ENCODE results near the gene CCR2. TPM values are rescaled to one million over a fixed set of nuclear protein-coding genes. Genes with fewer than 3 reads are reported as not detected.
"Not testable (repeated sequence)": the region's sequence is repeated elsewhere in the genome, so short reads cannot be mapped to it uniquely, and the experiment has no call there.

The CCR2 gene
- polyA plus RNA-seq, 1 donor (not counting 4 experiments of a cell fraction or from before 2014, with no cell fraction given): 0.07 TPM

DNA sequence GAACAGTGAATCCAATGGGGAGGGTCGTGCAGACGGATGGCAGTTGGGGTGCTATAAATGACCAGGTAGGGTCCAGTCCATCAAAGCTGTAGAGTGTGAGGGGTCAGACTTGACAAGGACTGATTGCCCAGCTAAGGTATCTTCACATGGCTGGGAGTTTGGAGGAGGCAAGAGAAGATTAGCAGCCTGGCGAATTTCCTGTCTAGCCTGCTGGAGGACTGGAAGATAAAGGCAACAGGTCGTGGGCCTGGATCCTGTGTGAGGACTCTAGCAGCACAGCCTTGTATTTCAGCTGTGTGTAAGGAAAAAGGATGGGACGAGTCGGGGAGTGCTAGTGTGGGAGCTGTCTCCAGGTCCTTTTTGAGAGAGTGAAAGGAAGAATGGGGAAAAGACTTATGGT lies 35.4 kb downstream of the CCR2 start:
- H3K79me2 ChIP-seq (ENCODE audit: control insufficient read depth, insufficient read depth, low read length): no peaks in the 10 kb centered on the region
- peaks cover 2% of the 10 kb centered on the region for H3K9me3 ChIP-seq (ENCODE audit: control insufficient read depth, low read depth, low read length)
- no peak overlapping the region for H2AFZ ChIP-seq (ENCODE audit: control insufficient read depth, low read length)
- TF ChIP-seq EZH2 (IDR thresholded peaks at IDR 0.05; ENCODE audit: low read length): no peak
- TF ChIP-seq, protein P1, sequence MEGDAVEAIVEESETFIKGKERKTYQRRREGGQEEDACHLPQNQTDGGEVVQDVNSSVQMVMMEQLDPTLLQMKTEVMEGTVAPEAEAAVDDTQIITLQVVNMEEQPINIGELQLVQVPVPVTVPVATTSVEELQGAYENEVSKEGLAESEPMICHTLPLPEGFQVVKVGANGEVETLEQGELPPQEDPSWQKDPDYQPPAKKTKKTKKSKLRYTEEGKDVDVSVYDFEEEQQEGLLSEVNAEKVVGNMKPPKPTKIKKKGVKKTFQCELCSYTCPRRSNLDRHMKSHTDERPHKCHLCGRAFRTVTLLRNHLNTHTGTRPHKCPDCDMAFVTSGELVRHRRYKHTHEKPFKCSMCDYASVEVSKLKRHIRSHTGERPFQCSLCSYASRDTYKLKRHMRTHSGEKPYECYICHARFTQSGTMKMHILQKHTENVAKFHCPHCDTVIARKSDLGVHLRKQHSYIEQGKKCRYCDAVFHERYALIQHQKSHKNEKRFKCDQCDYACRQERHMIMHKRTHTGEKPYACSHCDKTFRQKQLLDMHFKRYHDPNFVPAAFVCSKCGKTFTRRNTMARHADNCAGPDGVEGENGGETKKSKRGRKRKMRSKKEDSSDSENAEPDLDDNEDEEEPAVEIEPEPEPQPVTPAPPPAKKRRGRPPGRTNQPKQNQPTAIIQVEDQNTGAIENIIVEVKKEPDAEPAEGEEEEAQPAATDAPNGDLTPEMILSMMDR (optimal IDR thresholded peaks at IDR 0.05 in 1 of 3, IDR thresholded peaks at IDR 0.05 in 1 of 3, conservative IDR thresholded peaks at IDR 0.05 in 1 of 3; ENCODE audit: extremely low read depth in 1 of 3, insufficient read depth in 2 of 3, low read length in 3 of 3): no peak
- no peak overlapping the region for H3K4me2 ChIP-seq (ENCODE audit: control insufficient read depth, extremely low read depth, insufficient read depth, low read depth, low read length)
- H3K4me3 ChIP-seq (ENCODE audit: control insufficient read depth in 2 of 3, extremely low read depth in 1 of 3, insufficient read depth in 2 of 3, low read depth in 1 of 3, low read length in 3 of 3): no peak overlapping the region
- H3K9me1 ChIP-seq (ENCODE audit: control insufficient read depth, extremely low read depth, insufficient read depth, low read length): no peaks in the 10 kb centered on the region
- no peaks in the 10 kb centered on the region for H3K27me3 ChIP-seq (ENCODE audit: control insufficient read depth, extremely low read depth, insufficient read depth, low read length)
- H3K27ac ChIP-seq (ENCODE audit: control insufficient read depth, insufficient read depth, low read length): no peak overlapping the region
- no peak for DNase-seq (ENCODE audit: low read depth, low spot score)
- FAIRE-seq: no peak
- no peak overlapping the region for H3K9ac ChIP-seq (ENCODE audit: control insufficient read depth, extremely low read depth, insufficient read depth, low read length)
- peaks cover 14% of the 10 kb centered on the region for H3K4me1 ChIP-seq (ENCODE audit: control insufficient read depth, extremely low read depth, insufficient read depth, low read length)
- dilution Hi-C loops (cut with MboI; ENCODE audit: extremely low pct_ligation_motif_present, low sequenced_read_pairs): no loop called here
- H4K20me1 ChIP-seq (ENCODE audit: control insufficient read depth, extremely low read depth, insufficient read depth, low read length): no peaks in the 10 kb centered on the region
- H3K36me3 ChIP-seq (ENCODE audit: control insufficient read depth in 2 of 2, extremely low read depth in 1 of 2, insufficient read depth in 2 of 2, low read length in 2 of 2): no peaks in the 10 kb centered on the region

DNA sequence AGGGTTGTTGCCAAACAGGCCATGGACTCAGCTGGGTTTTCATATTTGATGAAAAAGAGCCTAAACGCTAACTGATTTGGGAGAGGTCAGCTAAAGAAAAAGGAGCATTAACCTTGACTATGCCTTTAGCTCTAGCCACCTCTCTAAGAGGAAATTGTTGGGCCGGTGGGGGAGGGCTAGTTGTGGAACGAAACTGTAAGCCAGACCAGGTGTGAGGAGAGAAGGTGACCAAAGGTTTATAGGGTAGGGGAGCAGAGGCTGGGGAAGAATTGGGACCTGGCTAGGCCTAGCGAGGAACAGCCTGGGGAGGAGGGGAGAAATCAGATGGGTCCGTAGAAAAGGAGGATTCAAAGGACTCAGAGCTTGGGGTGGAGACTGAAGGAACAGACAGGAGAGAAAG lies 37.6 kb downstream of the CCR2 start:
- H3K4me2 ChIP-seq (ENCODE audit: control insufficient read depth, extremely low read depth, insufficient read depth, low read depth, low read length); H3K79me2 ChIP-seq (ENCODE audit: control insufficient read depth, insufficient read depth, low read length); H3K9me3 ChIP-seq (ENCODE audit: control insufficient read depth, low read depth, low read length); H3K9ac ChIP-seq (ENCODE audit: control insufficient read depth, extremely low read depth, insufficient read depth, low read length); H2AFZ ChIP-seq (ENCODE audit: control insufficient read depth, low read length); H3K9me1 ChIP-seq (ENCODE audit: control insufficient read depth, extremely low read depth, insufficient read depth, low read length); DNase-seq (ENCODE audit: low read depth, low spot score); H3K4me3 ChIP-seq (ENCODE audit: control insufficient read depth in 2 of 3, extremely low read depth in 1 of 3, insufficient read depth in 2 of 3, low read depth in 1 of 3, low read length in 3 of 3); H4K20me1 ChIP-seq (ENCODE audit: control insufficient read depth, extremely low read depth, insufficient read depth, low read length); H3K36me3 ChIP-seq (ENCODE audit: control insufficient read depth in 2 of 2, extremely low read depth in 1 of 2, insufficient read depth in 2 of 2, low read length in 2 of 2); H3K27ac ChIP-seq (ENCODE audit: control insufficient read depth, insufficient read depth, low read length); dilution Hi-C loops (cut with MboI; ENCODE audit: extremely low pct_ligation_motif_present, low sequenced_read_pairs); H3K4me1 ChIP-seq (ENCODE audit: control insufficient read depth, extremely low read depth, insufficient read depth, low read length); FAIRE-seq; H3K27me3 ChIP-seq (ENCODE audit: control insufficient read depth, extremely low read depth, insufficient read depth, low read length): not testable (repeated sequence)

DNA sequence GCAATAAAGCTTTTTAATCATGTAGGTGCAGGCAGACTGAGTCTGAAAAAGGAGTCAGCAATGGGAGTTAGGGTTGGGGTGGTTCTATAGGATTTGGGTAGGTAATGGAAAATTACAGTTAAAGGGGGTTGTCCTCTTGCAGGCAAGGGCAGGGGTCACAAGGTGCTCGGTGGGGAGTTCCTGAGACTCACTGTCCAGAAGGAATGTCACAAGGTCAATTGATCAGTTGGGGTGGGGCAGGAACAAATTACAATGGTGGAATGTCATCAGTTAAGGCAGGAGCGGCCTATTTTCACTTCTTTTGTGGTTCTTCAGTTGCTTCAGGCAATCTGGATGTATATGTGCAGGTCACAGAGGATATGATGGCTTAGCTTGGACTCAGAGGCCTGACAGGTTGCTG lies 39.1 kb downstream of the CCR2 start:
- DNase-seq (ENCODE audit: low read depth, low spot score): no peak
- no peaks in the 10 kb centered on the region for H3K36me3 ChIP-seq (ENCODE audit: control insufficient read depth in 2 of 2, extremely low read depth in 1 of 2, insufficient read depth in 2 of 2, low read length in 2 of 2)
- H3K27me3 ChIP-seq (ENCODE audit: control insufficient read depth, extremely low read depth, insufficient read depth, low read length): no peaks in the 10 kb centered on the region
- H3K4me2 ChIP-seq (ENCODE audit: control insufficient read depth, extremely low read depth, insufficient read depth, low read depth, low read length): no peak overlapping the region
- H3K27ac ChIP-seq (ENCODE audit: control insufficient read depth, insufficient read depth, low read length): no peak overlapping the region
- no peak overlapping the region for H3K9ac ChIP-seq (ENCODE audit: control insufficient read depth, extremely low read depth, insufficient read depth, low read length)
- no peaks in the 10 kb centered on the region for H4K20me1 ChIP-seq (ENCODE audit: control insufficient read depth, extremely low read depth, insufficient read depth, low read length)
- TF ChIP-seq EZH2 (IDR thresholded peaks at IDR 0.05; ENCODE audit: low read length): no peak
- TF ChIP-seq, protein P1 (optimal IDR thresholded peaks at IDR 0.05 in 1 of 3, IDR thresholded peaks at IDR 0.05 in 1 of 3, conservative IDR thresholded peaks at IDR 0.05 in 1 of 3; ENCODE audit: extremely low read depth in 1 of 3, insufficient read depth in 2 of 3, low read length in 3 of 3): no peak
- no peak overlapping the region for H3K4me3 ChIP-seq (ENCODE audit: control insufficient read depth in 2 of 3, extremely low read depth in 1 of 3, insufficient read depth in 2 of 3, low read depth in 1 of 3, low read length in 3 of 3)
- H2AFZ ChIP-seq (ENCODE audit: control insufficient read depth, low read length): no peak overlapping the region
- no peak for FAIRE-seq
- no peaks in the 10 kb centered on the region for H3K9me3 ChIP-seq (ENCODE audit: control insufficient read depth, low read depth, low read length)
- no peaks in the 10 kb centered on the region for H3K79me2 ChIP-seq (ENCODE audit: control insufficient read depth, insufficient read depth, low read length)
- no peaks in the 10 kb centered on the region for H3K9me1 ChIP-seq (ENCODE audit: control insufficient read depth, extremely low read depth, insufficient read depth, low read length)
- dilution Hi-C loops (cut with MboI; ENCODE audit: extremely low pct_ligation_motif_present, low sequenced_read_pairs): no loop called here
- H3K4me1 ChIP-seq (ENCODE audit: control insufficient read depth, extremely low read depth, insufficient read depth, low read length): no peaks in the 10 kb centered on the region
